IMR-90 (cell line): ENCODE measurements around the gene RALGAPA2. TPM values are rescaled to one million over a fixed set of nuclear protein-coding genes. Genes with fewer than 3 reads are reported as not detected.

Experiments
- ATAC-seq: fragments of 200-7000 bp; cut with Tn5 transposase; 2 replicates; pipeline ENCODE4 v1.9.1; 2020; ENCODE audit warnings: low read depth, mild to moderate bottlenecking, moderate library complexity
- BruUV-seq: library from RNA; stranded (reverse); fragments of 400-500 nt; replicated peaks from 2 replicates; lab custom pipeline; 2021; lab: Mats Ljungman, UMichigan
- CTCF ChIA-PET: fragments of 300-600 bp; formaldehyde crosslinking; extraction: SDS; loops from one replicate; lab custom pipeline; 2021; ENCODE audit warnings: antibody characterized with exemption; lab: Yijun Ruan, JAX
- POLR2A ChIA-PET: fragments of 300-600 bp; sonication (Branson Sonifier 250); formaldehyde crosslinking; loops from one replicate; lab custom pipeline; 2022; ENCODE audit warnings: antibody characterized with exemption; ENCODE audit not compliant: unreplicated experiment; lab: Charles Lee
- DNase-seq: peaks from one replicate; pipeline ENCODE4 v3.0.0; 2013
- H2AFZ ChIP-seq: replicated peaks from 2 replicates; pipeline ENCODE3; 2013; ENCODE audit warnings: low read length, mild to moderate bottlenecking; ENCODE audit not compliant: poor library complexity
- H2AK5ac ChIP-seq: 2 replicates; pipeline ENCODE4 v1.6.1; 2013; ENCODE audit warnings: low read depth, low read length, inconsistent platforms
- H2AK9ac ChIP-seq: replicated peaks from 2 replicates; pipeline ENCODE3; 2013; ENCODE audit warnings: mild to moderate bottlenecking, low read depth, low read length, moderate library complexity; ENCODE audit not compliant: poor library complexity
- H2BK120ac ChIP-seq: 2 replicates; pipeline ENCODE4 v1.6.1; 2013; ENCODE audit warnings: low read depth, low read length, inconsistent platforms
- H2BK15ac ChIP-seq: 3 replicates; pipeline ENCODE4 v1.6.1; 2013; ENCODE audit warnings: low read depth, low read length, inconsistent platforms
- H2BK20ac ChIP-seq: 2 replicates; pipeline ENCODE4 v1.6.1; 2013; ENCODE audit warnings: low read depth, mild to moderate bottlenecking, inconsistent platforms, low read length, moderate library complexity
- H2BK5ac ChIP-seq: 2 replicates; pipeline ENCODE4 v1.6.1; 2013; ENCODE audit warnings: mild to moderate bottlenecking, low read depth, low read length, inconsistent platforms; ENCODE audit not compliant: poor library complexity, severe bottlenecking
- H3K14ac ChIP-seq: replicated peaks from 2 replicates; pipeline ENCODE4 v1.6.1; 2013; ENCODE audit warnings: low read depth, low read length, inconsistent platforms
- H3K18ac ChIP-seq: 2 replicates; pipeline ENCODE4 v1.6.1; 2013; ENCODE audit warnings: low read depth, low read length, control low read depth
- H3K23ac ChIP-seq: 2 replicates; pipeline ENCODE4 v1.6.1; 2013; ENCODE audit warnings: low read depth, low read length, inconsistent platforms
- H3K27ac ChIP-seq: 2 replicates; pipeline ENCODE4 v1.5.1; 2013; ENCODE audit warnings: mild to moderate bottlenecking, control low read depth, low read length; ENCODE audit not compliant: insufficient read depth
- H3K27me3 ChIP-seq: 2 replicates; pipeline ENCODE4 v1.6.1; 2013; ENCODE audit warnings: low read length; ENCODE audit not compliant: control insufficient read depth, insufficient read depth
- H3K36me3 ChIP-seq: 2 replicates; pipeline ENCODE4 v1.6.1; 2013; ENCODE audit warnings: low read length, mixed read lengths; ENCODE audit not compliant: control insufficient read depth, insufficient read depth
- H3K4ac ChIP-seq: 2 replicates; pipeline ENCODE4 v1.6.1; 2013; ENCODE audit warnings: low read depth, low read length, inconsistent platforms
- H3K4me1 ChIP-seq: 2 replicates; pipeline ENCODE4 v1.6.1; 2013; ENCODE audit warnings: low read length, mixed read lengths; ENCODE audit not compliant: control insufficient read depth, insufficient read depth
- H3K4me2 ChIP-seq: 2 replicates; pipeline ENCODE4 v1.6.1; 2013; ENCODE audit warnings: low read depth, mild to moderate bottlenecking, control low read depth, low read length, moderate library complexity
- H3K4me3 ChIP-seq: 2 replicates; pipeline ENCODE4 v1.5.1; 2013; ENCODE audit warnings: low read depth, mild to moderate bottlenecking, control low read depth, low read length, moderate library complexity; ENCODE audit not compliant: insufficient read depth
- H3K56ac ChIP-seq: 2 replicates; pipeline ENCODE4 v1.6.1; 2013; ENCODE audit warnings: low read length, inconsistent platforms; ENCODE audit not compliant: insufficient read depth; ENCODE audit errors: extremely low read depth
- H3K79me1 ChIP-seq, 2 experiments: 2 replicates each; pipeline ENCODE4 v1.6.1; 2013; ENCODE audit warnings: low read length in 2 of 2, inconsistent platforms in 1 of 2, low read depth in 1 of 2
- H3K9ac ChIP-seq: 2 replicates; pipeline ENCODE4 v1.6.1; 2013; ENCODE audit warnings: low read depth, low read length, control low read depth
- H3K9me1 ChIP-seq: 2 replicates; pipeline ENCODE4 v1.6.1; 2013; ENCODE audit warnings: low read length, inconsistent platforms; ENCODE audit not compliant: insufficient read depth
- H3K9me3 ChIP-seq: 2 replicates; pipeline ENCODE4 v1.6.1; 2013; ENCODE audit warnings: low read length; ENCODE audit not compliant: control insufficient read depth, insufficient read depth
- H4K20me1 ChIP-seq: 2 replicates; pipeline ENCODE4 v1.6.1; 2013; ENCODE audit warnings: low read length, inconsistent platforms; ENCODE audit not compliant: insufficient read depth
- H4K5ac ChIP-seq: 2 replicates; pipeline ENCODE4 v1.6.1; 2013; ENCODE audit warnings: mild to moderate bottlenecking, low read depth, low read length, control low read depth
- H4K8ac ChIP-seq, 2 experiments: 2 replicates each; pipeline ENCODE4 v1.6.1; 2013; ENCODE audit warnings: low read depth in 2 of 2, low read length in 2 of 2, control low read depth in 1 of 2, inconsistent platforms in 1 of 2
- H4K91ac ChIP-seq: 2 replicates; pipeline ENCODE4 v1.6.1; 2013; ENCODE audit warnings: low read depth, low read length, inconsistent platforms; ENCODE audit not compliant: insufficient read depth
- BHLHE40 ChIP-seq: fragments of 150-350 bp; IDR thresholded peaks from 2 replicates; pipeline ENCODE4 v1.6.1; 2016; ENCODE audit warnings: mild to moderate bottlenecking, low read depth, low read length
- CEBPB ChIP-seq: IDR thresholded peaks from 2 replicates; pipeline ENCODE4 v1.6.1; 2012; ENCODE audit warnings: low read depth, low read length, improper control_type of control experiment
- CHD1 ChIP-seq: IDR thresholded peaks from 2 replicates; pipeline ENCODE4 v1.6.1; 2012; ENCODE audit warnings: low read depth, low read length, improper control_type of control experiment
- FOS ChIP-seq: fragments of 150-350 bp; IDR thresholded peaks from 2 replicates; pipeline ENCODE4 v1.6.1; 2016; ENCODE audit warnings: low read depth, low read length
- MAZ ChIP-seq: IDR thresholded peaks from 2 replicates; pipeline ENCODE4 v1.6.1; 2012; ENCODE audit warnings: low read depth, mild to moderate bottlenecking, low read length, improper control_type of control experiment, moderate library complexity, borderline replicate concordance
- MXI1 ChIP-seq: IDR thresholded peaks from 2 replicates; pipeline ENCODE4 v1.6.1; 2012; ENCODE audit warnings: low read depth, mild to moderate bottlenecking, low read length, moderate library complexity, borderline replicate concordance
- NFE2L2 ChIP-seq: fragments of 150-350 bp; IDR thresholded peaks from 2 replicates; pipeline ENCODE4 v1.6.1; 2016; ENCODE audit warnings: low read depth, mild to moderate bottlenecking, low read length
- POLR2A ChIP-seq: IDR thresholded peaks from 2 replicates; pipeline ENCODE4 v1.6.1; 2012; ENCODE audit warnings: mild to moderate bottlenecking, low read depth, low read length
- RAD21 ChIP-seq: IDR thresholded peaks from 2 replicates; pipeline ENCODE4 v1.6.1; 2012; ENCODE audit warnings: low read length, improper control_type of control experiment
- RCOR1 ChIP-seq: IDR thresholded peaks from 2 replicates; pipeline ENCODE4 v1.6.1; 2012; ENCODE audit warnings: mild to moderate bottlenecking, low read length, improper control_type of control experiment; ENCODE audit not compliant: insufficient replicate concordance
- SMC3 ChIP-seq: fragments of 150-350 bp; IDR thresholded peaks from 2 replicates; pipeline ENCODE4 v1.6.1; 2016; ENCODE audit warnings: low read depth, mild to moderate bottlenecking, antibody characterized with exemption, low read length, moderate library complexity
- WGBS, 2 experiments: methylation state at CpG; one replicate each; pipeline versions ENCODE4 v1.1.5 to v1.1.7; 2013; ENCODE audit warnings: missing lambda C conversion rate in 2 of 2; ENCODE audit not compliant: insufficient read length in 1 of 2; ENCODE audit errors: extremely low coverage in 2 of 2; 5-methylcytosine and 5-hydroxymethylcytosine counted together
- dilution Hi-C: fragments of 300-500 bp; cut with HindIII; formaldehyde crosslinking; loops from one replicate; pipeline ENCODE4 v1.14.3; 2018; ENCODE audit warnings: low sequenced_read_pairs; ENCODE audit not compliant: unreplicated experiment
- in situ Hi-C: fragments of 300-500 bp; cut with MboI; formaldehyde crosslinking; loops from 3 replicates; pipeline ENCODE4 v1.14.3; 2019; ENCODE audit warnings: low sequenced_read_pairs, inconsistent platforms, mixed read lengths
- intact Hi-C: fragments of 100-400 bp; cut with micrococcal nuclease; formaldehyde crosslinking; loops from 2 replicates; pipeline ENCODE4 v1.10.0; 2022
- polyA plus RNA-seq, 3 experiments: library from polyadenylated mRNA; depleted of rRNA; stranded (reverse); fragments of >200 nt; gene quantifications; 2 replicates each; pipeline ENCODE4 v1.2.3, GENCODE V29; 2012; ENCODE audit warnings: low replicate concordance in 1 of 3
- total RNA-seq: library from RNA; depleted of rRNA; stranded (reverse); fragments of >200 nt; gene quantifications from 2 replicates; pipeline ENCODE4 v1.2.3, GENCODE V29; 2012
- TF ChIP-seq, protein P1 (sequence below): fragments of 150-350 bp; IDR thresholded peaks from 2 replicates; pipeline ENCODE4 v1.6.1; 2016; ENCODE audit warnings: low read depth, mild to moderate bottlenecking, low read length, moderate library complexity, borderline replicate concordance
- TF ChIP-seq, protein P2 (sequence below): conservative IDR thresholded peaks from 2 replicates; pipeline ENCODE4 v1.5.1; 2012; ENCODE audit warnings: mild to moderate bottlenecking, low read depth, low read length, improper control_type of control experiment
- TF ChIP-seq, protein P3 (sequence below): fragments of 150-350 bp; IDR thresholded peaks from 2 replicates; pipeline ENCODE4 v1.6.1; 2017; ENCODE audit warnings: mild to moderate bottlenecking, antibody characterized with exemption, low read length, low read depth

Gene RALGAPA2
- total and polyA plus RNA-seq, 2 of the 4 experiments (the other 2 are of a cell fraction), result 1.3 to 3.9 TPM

DNA sequence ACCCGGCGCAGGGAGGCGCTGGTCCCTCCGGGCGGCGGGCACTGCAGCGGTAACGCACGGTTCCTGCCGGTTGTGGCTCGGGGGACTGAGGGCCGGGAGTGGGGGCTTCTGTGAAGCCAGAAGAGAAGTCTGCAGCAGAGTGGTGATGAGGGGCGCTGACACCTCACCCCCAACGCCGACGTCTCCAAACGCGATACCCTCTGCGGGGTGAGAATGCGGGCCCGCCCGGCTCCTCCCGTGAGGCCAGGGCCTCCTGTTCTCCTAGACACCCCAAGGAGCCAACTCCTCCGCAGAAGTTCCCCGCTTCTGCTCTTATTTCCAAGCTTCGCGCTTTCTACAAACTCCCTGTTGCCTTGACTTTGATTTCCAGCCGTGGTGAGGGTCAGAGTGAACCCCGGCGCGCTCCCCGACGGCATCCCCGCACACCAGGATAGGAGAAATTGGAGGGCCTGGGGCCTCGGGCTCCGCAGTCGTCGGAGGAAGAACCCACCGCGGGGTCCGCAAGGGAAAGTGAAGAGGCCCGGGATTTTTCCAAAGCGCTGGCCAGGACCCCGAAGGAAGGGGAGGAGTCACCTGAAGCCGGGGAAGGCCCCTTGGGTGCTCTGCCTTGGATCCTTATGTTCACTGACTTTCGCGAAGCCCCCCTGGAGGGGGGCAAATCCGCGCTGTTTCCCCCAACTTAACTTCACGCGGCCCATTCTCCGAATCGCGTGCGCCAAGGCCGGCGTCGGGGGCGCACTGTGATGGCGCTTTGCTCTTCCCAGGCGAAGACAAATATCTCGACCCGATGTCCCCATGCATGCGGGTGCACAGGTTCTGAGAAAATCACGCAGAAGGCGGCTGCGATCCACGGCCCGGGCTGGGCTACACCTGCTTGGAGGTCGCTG is 347.6 kb downstream of the RALGAPA2 start:
- H4K91ac ChIP-seq, result no peak overlapping the region
- no peaks in the 10 kb centered on the region for H4K20me1 ChIP-seq
- no peak overlapping the region for H2AFZ ChIP-seq
- dilution Hi-C loops (no loop called here), in situ Hi-C loops (loop anchor here (5.0 kb wide), 1 partner anchor 202 kb away; no protein-coding TSS in a partner anchor), intact Hi-C loops (no loop called here)
- no TSS peak for BruUV-seq
- H3K9me3 ChIP-seq, result peaks cover 3% of the 10 kb centered on the region; the same call in 1 of the 2 replicates
- ATAC-seq (no peak), DNase-seq (no peak)
- no peak overlapping the region for H3K4me2 ChIP-seq
- no peak overlapping the region for H3K14ac ChIP-seq
- POLR2A ChIA-PET, result no interaction called here
- H3K23ac ChIP-seq, result no peak overlapping the region
- H2BK5ac ChIP-seq, result no peak overlapping the region
- H2BK20ac ChIP-seq, result no peak overlapping the region
- H3K9me1 ChIP-seq, result no peaks in the 10 kb centered on the region
- WGBS, 2 experiments, result 5% methylated on average over 28 of the region's 70 CpGs; no CpG with 5 or more reads in 1 of the 2 experiments
- H2BK120ac ChIP-seq, result no peak overlapping the region
- H3K56ac ChIP-seq, result no peak overlapping the region
- no peak overlapping the region for H4K5ac ChIP-seq
- no peak overlapping the region for H4K8ac ChIP-seq
- H2AK5ac ChIP-seq, result no peak overlapping the region
- H3K4me1 ChIP-seq, result peaks cover 2% of the 10 kb centered on the region; the same call in 1 of the 2 replicates
- peaks cover 85% of the 10 kb centered on the region for H3K27me3 ChIP-seq
- no peak overlapping the region for H3K18ac ChIP-seq
- H3K4ac ChIP-seq, result no peak overlapping the region
- H3K9ac ChIP-seq, result no peak overlapping the region
- H3K27ac ChIP-seq, result no peak overlapping the region
- CTCF ChIA-PET, result no interaction called here
- no peaks in the 10 kb centered on the region for H3K36me3 ChIP-seq
- no peak overlapping the region for H2AK9ac ChIP-seq
- H3K79me1 ChIP-seq, result no peaks in the 10 kb centered on the region
- no peak for TF ChIP-seq NFE2L2
- TF ChIP-seq, protein P1, sequence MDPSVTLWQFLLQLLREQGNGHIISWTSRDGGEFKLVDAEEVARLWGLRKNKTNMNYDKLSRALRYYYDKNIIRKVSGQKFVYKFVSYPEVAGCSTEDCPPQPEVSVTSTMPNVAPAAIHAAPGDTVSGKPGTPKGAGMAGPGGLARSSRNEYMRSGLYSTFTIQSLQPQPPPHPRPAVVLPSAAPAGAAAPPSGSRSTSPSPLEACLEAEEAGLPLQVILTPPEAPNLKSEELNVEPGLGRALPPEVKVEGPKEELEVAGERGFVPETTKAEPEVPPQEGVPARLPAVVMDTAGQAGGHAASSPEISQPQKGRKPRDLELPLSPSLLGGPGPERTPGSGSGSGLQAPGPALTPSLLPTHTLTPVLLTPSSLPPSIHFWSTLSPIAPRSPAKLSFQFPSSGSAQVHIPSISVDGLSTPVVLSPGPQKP, result no peak
- TF ChIP-seq BHLHE40, result no peak
- TF ChIP-seq, protein P2, sequence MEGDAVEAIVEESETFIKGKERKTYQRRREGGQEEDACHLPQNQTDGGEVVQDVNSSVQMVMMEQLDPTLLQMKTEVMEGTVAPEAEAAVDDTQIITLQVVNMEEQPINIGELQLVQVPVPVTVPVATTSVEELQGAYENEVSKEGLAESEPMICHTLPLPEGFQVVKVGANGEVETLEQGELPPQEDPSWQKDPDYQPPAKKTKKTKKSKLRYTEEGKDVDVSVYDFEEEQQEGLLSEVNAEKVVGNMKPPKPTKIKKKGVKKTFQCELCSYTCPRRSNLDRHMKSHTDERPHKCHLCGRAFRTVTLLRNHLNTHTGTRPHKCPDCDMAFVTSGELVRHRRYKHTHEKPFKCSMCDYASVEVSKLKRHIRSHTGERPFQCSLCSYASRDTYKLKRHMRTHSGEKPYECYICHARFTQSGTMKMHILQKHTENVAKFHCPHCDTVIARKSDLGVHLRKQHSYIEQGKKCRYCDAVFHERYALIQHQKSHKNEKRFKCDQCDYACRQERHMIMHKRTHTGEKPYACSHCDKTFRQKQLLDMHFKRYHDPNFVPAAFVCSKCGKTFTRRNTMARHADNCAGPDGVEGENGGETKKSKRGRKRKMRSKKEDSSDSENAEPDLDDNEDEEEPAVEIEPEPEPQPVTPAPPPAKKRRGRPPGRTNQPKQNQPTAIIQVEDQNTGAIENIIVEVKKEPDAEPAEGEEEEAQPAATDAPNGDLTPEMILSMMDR, result no peak
- TF ChIP-seq POLR2A, result no peak
- no peak for TF ChIP-seq FOS
- TF ChIP-seq RAD21, result no peak
- TF ChIP-seq CHD1, result no peak
- no peak for TF ChIP-seq SMC3
- no peak for TF ChIP-seq MXI1
- no peak for TF ChIP-seq CEBPB
- TF ChIP-seq MAZ, result no peak
- no peak for TF ChIP-seq RCOR1
- TF ChIP-seq, protein P3, sequence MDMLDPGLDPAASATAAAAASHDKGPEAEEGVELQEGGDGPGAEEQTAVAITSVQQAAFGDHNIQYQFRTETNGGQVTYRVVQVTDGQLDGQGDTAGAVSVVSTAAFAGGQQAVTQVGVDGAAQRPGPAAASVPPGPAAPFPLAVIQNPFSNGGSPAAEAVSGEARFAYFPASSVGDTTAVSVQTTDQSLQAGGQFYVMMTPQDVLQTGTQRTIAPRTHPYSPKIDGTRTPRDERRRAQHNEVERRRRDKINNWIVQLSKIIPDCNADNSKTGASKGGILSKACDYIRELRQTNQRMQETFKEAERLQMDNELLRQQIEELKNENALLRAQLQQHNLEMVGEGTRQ, result no peak
- H3K4me3 ChIP-seq, result no peak overlapping the region
- H2BK15ac ChIP-seq, result no peak overlapping the region
